ENCODE data around the gene MMP28.
A peak's percentile ranks its signal among the peaks of the same experiment; 100 is the strongest.

MMP28 gene

GRCh38 chr17:35816723-35817122 is 21.3 kb upstream of the MMP28 start:
- peaks cover 16% of the 10 kb centered on the region for H3K36me3 ChIP-seq (ENCODE audit: control insufficient read depth, insufficient read depth, low read length)
- WGBS, 2 experiments: 90 to 93% methylated on average over 5 of the region's 5 CpGs

DNA sequence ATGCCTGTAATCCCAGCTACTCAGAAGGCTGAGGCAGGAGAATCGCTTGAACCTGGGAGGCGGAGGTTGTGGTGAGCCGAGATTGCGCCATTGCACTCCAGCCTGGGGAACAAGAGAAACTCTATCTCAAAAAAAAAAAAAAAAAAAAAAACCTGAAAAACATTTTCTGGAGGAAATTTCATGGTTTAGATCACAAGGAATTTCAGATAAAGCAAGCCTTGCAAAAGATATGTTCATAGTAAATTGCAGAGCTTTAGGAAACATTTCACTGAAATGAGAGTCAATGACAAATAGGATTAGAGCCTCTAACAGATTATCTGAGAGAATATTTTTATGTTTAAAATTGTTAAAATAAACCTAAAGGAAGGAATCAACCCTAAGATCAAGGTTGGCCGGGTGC is 17.0 kb upstream of the MMP28 start:
- no peaks in the 10 kb centered on the region for H3K36me3 ChIP-seq (ENCODE audit: control insufficient read depth, insufficient read depth, low read length)

More at GRCh38 chr17:35816723-35817122, 21.3 kb upstream of the MMP28 start:
- Histone ChIP-seq H3K4me3 (ENCODE audit: insufficient read depth, low read depth, low read length) (no peak overlapping the region), H3K27me3 (ENCODE audit: control insufficient read depth, insufficient read depth, low read length, poor library complexity, severe bottlenecking) (no peaks in the 10 kb centered on the region), H3K9me3 (ENCODE audit: control insufficient read depth, low read length) (no peaks in the 10 kb centered on the region), H3K4me1 (ENCODE audit: control insufficient read depth, insufficient read depth, low read length) (peaks cover 1% of the 10 kb centered on the region), H3K27ac (ENCODE audit: insufficient read depth, low read depth, low read length, poor library complexity, severe bottlenecking) (no peak overlapping the region)

DNA sequence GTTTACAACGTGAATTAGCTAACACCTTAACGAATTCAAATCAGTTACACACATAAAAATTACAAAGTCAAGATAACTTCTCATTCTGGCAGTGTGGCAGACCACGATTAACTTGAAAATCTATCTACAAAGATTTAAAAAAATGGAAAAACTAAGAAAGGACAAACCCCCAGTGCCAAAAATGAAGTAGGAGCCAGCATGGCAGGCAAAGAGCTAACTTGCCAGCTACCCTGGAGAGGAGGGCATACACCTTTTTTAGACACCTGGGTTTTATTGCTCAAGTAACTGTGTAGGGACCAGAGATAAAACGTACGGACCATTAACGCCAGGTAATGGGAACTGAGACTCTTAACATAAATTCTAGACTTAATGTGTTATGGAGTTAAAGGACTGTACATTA is 16.3 kb upstream of the MMP28 start:
- no peak overlapping the region for H3K27ac ChIP-seq (ENCODE audit: insufficient read depth, low read depth, low read length, poor library complexity, severe bottlenecking)
- no peaks in the 10 kb centered on the region for H3K27me3 ChIP-seq (ENCODE audit: control insufficient read depth, insufficient read depth, low read length, poor library complexity, severe bottlenecking)
- H3K4me1 ChIP-seq (ENCODE audit: control insufficient read depth, insufficient read depth, low read length): peaks cover 4% of the 10 kb centered on the region
- H3K9me3 ChIP-seq (ENCODE audit: control insufficient read depth, low read length): no peaks in the 10 kb centered on the region
- WGBS, 2 experiments: 96 to 97% methylated on average over 6 of the region's 6 CpGs
- H3K36me3 ChIP-seq (ENCODE audit: control insufficient read depth, insufficient read depth, low read length): no peaks in the 10 kb centered on the region
- H3K4me3 ChIP-seq (ENCODE audit: insufficient read depth, low read depth, low read length): no peak overlapping the region

More for the DNA sequence above, 17.0 kb upstream of the MMP28 start:
- Histone ChIP-seq H3K4me3 (ENCODE audit: insufficient read depth, low read depth, low read length) (no peak overlapping the region), H3K4me1 (ENCODE audit: control insufficient read depth, insufficient read depth, low read length) (peaks cover 4% of the 10 kb centered on the region), H3K27ac (ENCODE audit: insufficient read depth, low read depth, low read length, poor library complexity, severe bottlenecking) (no peak overlapping the region), H3K27me3 (ENCODE audit: control insufficient read depth, insufficient read depth, low read length, poor library complexity, severe bottlenecking) (no peaks in the 10 kb centered on the region), H3K9me3 (ENCODE audit: control insufficient read depth, low read length) (no peaks in the 10 kb centered on the region)
- WGBS, 2 experiments: 85 to 89% methylated on average over 5 of the region's 5 CpGs

- 0 to 1% methylated on average over 22 to 23 of the region's 24 CpGs for WGBS, 2 experiments
- Histone ChIP-seq H3K4me1 (ENCODE audit: control insufficient read depth, insufficient read depth, low read length) (peaks cover 4% of the 10 kb centered on the region), H3K27me3 (ENCODE audit: control insufficient read depth, insufficient read depth, low read length, poor library complexity, severe bottlenecking) (no peaks in the 10 kb centered on the region), H3K9me3 (ENCODE audit: control insufficient read depth, low read length) (no peaks in the 10 kb centered on the region), H3K4me3 (ENCODE audit: insufficient read depth, low read depth, low read length) (peak overlapping the region; percentile 92), H3K36me3 (ENCODE audit: control insufficient read depth, insufficient read depth, low read length) (no peaks in the 10 kb centered on the region), H3K27ac (ENCODE audit: insufficient read depth, low read depth, low read length, poor library complexity, severe bottlenecking) (peak overlapping the region; percentile 93)
Measured at GRCh38 chr17:35809855-35810461, 14.5 kb upstream of the MMP28 start.

- WGBS, 2 experiments: 0% methylated on average over 69 to 70 of the region's 71 CpGs
- Histone ChIP-seq H3K4me1 (ENCODE audit: control insufficient read depth, insufficient read depth, low read length) (peaks cover 4% of the 10 kb centered on the region), H3K27ac (ENCODE audit: insufficient read depth, low read depth, low read length, poor library complexity, severe bottlenecking) (peak within 1 kb of the TSS; percentile 93), H3K36me3 (ENCODE audit: control insufficient read depth, insufficient read depth, low read length) (no peaks in the 10 kb centered on the region), H3K27me3 (ENCODE audit: control insufficient read depth, insufficient read depth, low read length, poor library complexity, severe bottlenecking) (no peaks in the 10 kb centered on the region), H3K4me3 (ENCODE audit: insufficient read depth, low read depth, low read length) (peak within 1 kb of the TSS; percentile 92), H3K9me3 (ENCODE audit: control insufficient read depth, low read length) (no peaks in the 10 kb centered on the region)
Measured at GRCh38 chr17:35808962-35809854, 13.8 kb upstream of the MMP28 start, which contains the start of gene TAF15. Gene TAF15 (plus strand): TSS chr17:35809484. CDS start chr17:35809570, 86 bp downstream.

DNA sequence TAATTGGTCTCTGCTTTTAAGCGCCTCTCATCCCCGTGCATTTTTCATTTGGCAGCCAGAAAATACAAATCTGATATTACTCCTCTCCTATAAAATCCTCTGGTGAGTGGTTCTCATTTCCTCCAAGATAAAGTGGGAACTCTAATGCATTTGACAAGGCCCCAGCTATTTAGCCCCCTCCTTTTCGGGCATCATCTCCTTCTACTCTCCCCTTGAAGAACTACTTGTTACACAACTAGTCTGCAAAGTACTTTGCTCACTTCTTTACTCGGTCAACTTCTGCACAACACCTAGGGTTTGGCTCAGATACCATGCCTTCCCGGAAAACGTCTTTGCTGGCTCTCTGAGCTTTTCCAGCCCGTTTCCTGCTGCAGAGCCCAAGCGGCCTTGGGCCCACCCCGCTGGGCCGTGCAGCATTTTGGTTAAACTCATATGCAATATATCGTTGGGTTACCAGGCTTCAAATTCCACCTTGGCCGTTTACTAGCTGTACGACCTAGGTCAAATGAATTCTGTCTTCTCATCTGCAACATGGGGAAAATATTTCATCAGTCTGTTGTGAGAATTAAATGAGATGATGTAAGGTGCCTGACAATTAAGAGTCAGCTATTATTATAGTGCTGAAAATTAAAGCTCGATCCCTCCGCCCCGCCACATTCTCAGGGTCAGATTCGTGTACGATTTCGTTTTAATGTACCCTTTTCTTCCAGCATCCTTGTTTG is 13.0 kb upstream of the MMP28 start:
- H3K27me3 ChIP-seq (ENCODE audit: control insufficient read depth, insufficient read depth, low read length, poor library complexity, severe bottlenecking): no peaks in the 10 kb centered on the region
- peaks cover 4% of the 10 kb centered on the region for H3K4me1 ChIP-seq (ENCODE audit: control insufficient read depth, insufficient read depth, low read length)
- H3K36me3 ChIP-seq (ENCODE audit: control insufficient read depth, insufficient read depth, low read length): no peaks in the 10 kb centered on the region
- no peaks in the 10 kb centered on the region for H3K9me3 ChIP-seq (ENCODE audit: control insufficient read depth, low read length)
- 44% methylated on average over 19 of the region's 19 CpGs for WGBS, 2 experiments
- peak overlapping the region; percentile 93 for H3K27ac ChIP-seq (ENCODE audit: insufficient read depth, low read depth, low read length, poor library complexity, severe bottlenecking)
- H3K4me3 ChIP-seq (ENCODE audit: insufficient read depth, low read depth, low read length): peak overlapping the region; percentile 92

GRCh38 chr17:35807371-35808144 is 12.1 kb upstream of the MMP28 start:
- H3K4me3 ChIP-seq (ENCODE audit: insufficient read depth, low read depth, low read length): no peak overlapping the region
- no peak overlapping the region for H3K27ac ChIP-seq (ENCODE audit: insufficient read depth, low read depth, low read length, poor library complexity, severe bottlenecking)
- WGBS, 2 experiments: 91 to 95% methylated on average over 7 of the region's 7 CpGs
- peaks cover 4% of the 10 kb centered on the region for H3K4me1 ChIP-seq (ENCODE audit: control insufficient read depth, insufficient read depth, low read length)
- H3K36me3 ChIP-seq (ENCODE audit: control insufficient read depth, insufficient read depth, low read length): no peaks in the 10 kb centered on the region
- no peaks in the 10 kb centered on the region for H3K27me3 ChIP-seq (ENCODE audit: control insufficient read depth, insufficient read depth, low read length, poor library complexity, severe bottlenecking)
- no peaks in the 10 kb centered on the region for H3K9me3 ChIP-seq (ENCODE audit: control insufficient read depth, low read length)

DNA sequence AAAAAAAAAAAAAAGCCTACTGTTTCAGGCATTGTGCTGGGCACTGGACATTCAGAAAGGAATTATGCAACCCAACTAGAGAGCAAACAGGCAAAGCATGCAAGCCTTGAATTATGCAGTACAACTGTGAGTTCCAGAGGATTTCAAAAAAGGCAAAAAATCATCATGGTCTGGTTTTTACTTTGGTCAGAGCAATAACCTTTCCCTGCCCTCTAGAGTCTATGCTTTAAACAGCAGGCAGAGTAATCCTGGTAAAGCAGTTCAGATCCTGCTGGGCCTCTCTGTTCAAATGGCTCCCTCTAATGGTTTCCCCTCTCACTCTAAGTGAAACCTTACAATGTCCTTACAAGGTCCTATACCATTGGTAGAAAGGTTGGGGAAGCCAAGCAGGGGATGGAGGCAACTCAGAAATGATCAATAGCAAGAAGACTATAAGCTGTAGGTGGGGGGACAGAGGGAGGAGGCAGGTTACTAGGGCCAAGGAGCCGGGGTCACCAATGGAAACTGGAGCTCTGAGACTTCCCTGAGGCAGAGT is 9.3 kb upstream of the MMP28 start:
- Histone ChIP-seq H3K27ac (ENCODE audit: insufficient read depth, low read depth, low read length, poor library complexity, severe bottlenecking) (no peak overlapping the region), H3K4me3 (ENCODE audit: insufficient read depth, low read depth, low read length) (no peak overlapping the region), H3K4me1 (ENCODE audit: control insufficient read depth, insufficient read depth, low read length) (no peaks in the 10 kb centered on the region), H3K9me3 (ENCODE audit: control insufficient read depth, low read length) (no peaks in the 10 kb centered on the region), H3K36me3 (ENCODE audit: control insufficient read depth, insufficient read depth, low read length) (no peaks in the 10 kb centered on the region), H3K27me3 (ENCODE audit: control insufficient read depth, insufficient read depth, low read length, poor library complexity, severe bottlenecking) (no peaks in the 10 kb centered on the region)
- 20 to 50% methylated on average over 1 of the region's 1 CpG for WGBS, 2 experiments

- 91 to 92% methylated on average over 9 of the region's 9 CpGs for WGBS, 2 experiments
- H3K27ac ChIP-seq (ENCODE audit: insufficient read depth, low read depth, low read length, poor library complexity, severe bottlenecking): no peak overlapping the region
Measured at GRCh38 chr17:35801583-35802224, 6.3 kb upstream of the MMP28 start.

More at GRCh38 chr17:35801583-35802224, 6.3 kb upstream of the MMP28 start:
- no peaks in the 10 kb centered on the region for H3K4me1 ChIP-seq (ENCODE audit: control insufficient read depth, insufficient read depth, low read length)
- H3K9me3 ChIP-seq (ENCODE audit: control insufficient read depth, low read length): no peaks in the 10 kb centered on the region
- peaks cover 18% of the 10 kb centered on the region for H3K27me3 ChIP-seq (ENCODE audit: control insufficient read depth, insufficient read depth, low read length, poor library complexity, severe bottlenecking)
- H3K4me3 ChIP-seq (ENCODE audit: insufficient read depth, low read depth, low read length): no peak overlapping the region
- H3K36me3 ChIP-seq (ENCODE audit: control insufficient read depth, insufficient read depth, low read length): no peaks in the 10 kb centered on the region
